Kidney glomerular epithelial cell (primary cell): ENCODE measurements around the gene IDH3A.

Experiments
- DNase-seq: peaks from one replicate; lab custom pipeline; 2025; lab: John Stamatoyannopoulos, UW

Gene IDH3A

DNA sequence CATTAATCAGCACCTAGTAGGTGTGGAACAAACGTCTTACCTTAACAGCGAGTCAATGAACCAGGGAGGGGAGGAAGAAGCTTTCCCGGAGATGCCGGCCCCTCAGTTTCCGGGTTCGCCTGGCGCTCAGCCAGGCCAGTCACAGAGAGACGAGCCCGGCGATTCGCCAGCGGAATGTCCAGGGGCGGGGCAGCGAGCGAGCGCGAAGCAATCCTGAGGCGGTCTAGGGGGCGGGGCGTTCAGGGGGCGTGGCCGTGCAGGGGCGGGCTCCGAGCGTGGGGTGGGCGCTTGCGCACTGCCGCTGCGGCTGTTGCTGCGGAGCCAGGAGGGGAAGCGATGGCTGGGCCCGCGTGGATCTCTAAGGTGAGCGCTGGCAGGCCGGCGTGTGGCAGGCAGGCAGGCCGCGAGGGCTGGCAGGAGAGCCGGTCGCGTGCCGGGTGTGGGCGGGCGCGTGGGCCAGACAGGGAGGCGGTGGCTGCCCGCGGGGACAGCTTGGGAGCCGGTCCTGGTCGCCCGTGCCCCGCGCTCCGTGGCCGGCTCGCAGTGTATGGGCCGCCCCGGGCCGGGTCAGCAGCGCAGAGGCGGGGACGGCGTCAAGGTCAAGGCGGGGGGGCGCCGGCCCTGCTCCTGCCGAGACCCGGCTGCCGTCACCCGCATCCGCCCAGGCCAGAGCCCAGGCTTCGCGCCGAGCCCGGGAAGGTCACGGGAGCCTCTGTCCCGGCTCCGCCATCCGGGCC is at the start of gene IDH3A:
Gene IDH3A (plus strand): TSS at position 295 of the 737 bp plus-strand sequence. CDS start 42 bp downstream, at position 337.
- DNase-seq: peak; percentile 96

- DNase-seq: no peak
Observed at GRCh38 chr15:78100886-78101285, 48.3 kb upstream of the IDH3A start.

- DNase-seq: no peak
Observed at GRCh38 chr15:78101423-78102105, 47.6 kb upstream of the IDH3A start.

DNA sequence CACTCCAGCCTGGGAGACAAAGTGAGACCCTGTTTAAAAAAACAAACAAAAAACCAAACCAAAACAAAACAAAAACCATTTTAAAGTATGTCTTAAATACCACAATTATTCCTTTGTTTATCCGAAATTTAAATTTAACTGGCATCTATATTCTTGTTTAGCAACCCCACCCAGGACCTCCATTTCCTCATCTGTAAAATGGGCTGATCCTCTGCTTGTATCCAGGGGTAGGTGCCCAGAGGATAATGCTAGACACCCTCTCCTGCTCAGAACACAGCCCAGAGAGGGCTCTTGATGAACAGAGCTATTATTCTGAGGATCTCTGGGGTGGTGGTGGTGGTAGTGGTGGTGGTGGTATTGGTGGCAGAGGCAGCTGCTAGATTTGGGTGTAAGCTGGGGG is 47.0 kb upstream of the IDH3A start:
- no peak for DNase-seq

- DNase-seq: no peak
Observed at GRCh38 chr15:78102741-78103140, 46.4 kb upstream of the IDH3A start.

GRCh38 chr15:78103406-78104118 is 45.6 kb upstream of the IDH3A start:
- DNase-seq: no peak

DNA sequence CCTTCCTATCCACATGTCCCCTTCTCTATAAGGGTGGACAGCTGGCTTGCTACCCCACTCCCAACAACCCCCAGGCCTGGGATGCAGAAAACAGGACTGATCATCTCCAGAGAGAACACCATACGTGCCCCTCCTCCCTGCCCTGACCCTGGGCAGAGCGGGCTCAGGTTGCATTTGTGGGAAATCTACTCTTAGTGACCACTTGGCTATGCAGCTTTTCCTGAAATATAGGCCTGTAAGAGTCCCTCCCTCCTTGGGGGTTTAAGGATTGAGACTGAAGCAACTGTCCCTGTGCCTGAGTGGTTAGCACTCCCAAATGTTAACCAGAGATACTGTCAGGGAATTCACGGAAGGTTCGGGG is 45.1 kb upstream of the IDH3A start:
- no peak for DNase-seq

DNA sequence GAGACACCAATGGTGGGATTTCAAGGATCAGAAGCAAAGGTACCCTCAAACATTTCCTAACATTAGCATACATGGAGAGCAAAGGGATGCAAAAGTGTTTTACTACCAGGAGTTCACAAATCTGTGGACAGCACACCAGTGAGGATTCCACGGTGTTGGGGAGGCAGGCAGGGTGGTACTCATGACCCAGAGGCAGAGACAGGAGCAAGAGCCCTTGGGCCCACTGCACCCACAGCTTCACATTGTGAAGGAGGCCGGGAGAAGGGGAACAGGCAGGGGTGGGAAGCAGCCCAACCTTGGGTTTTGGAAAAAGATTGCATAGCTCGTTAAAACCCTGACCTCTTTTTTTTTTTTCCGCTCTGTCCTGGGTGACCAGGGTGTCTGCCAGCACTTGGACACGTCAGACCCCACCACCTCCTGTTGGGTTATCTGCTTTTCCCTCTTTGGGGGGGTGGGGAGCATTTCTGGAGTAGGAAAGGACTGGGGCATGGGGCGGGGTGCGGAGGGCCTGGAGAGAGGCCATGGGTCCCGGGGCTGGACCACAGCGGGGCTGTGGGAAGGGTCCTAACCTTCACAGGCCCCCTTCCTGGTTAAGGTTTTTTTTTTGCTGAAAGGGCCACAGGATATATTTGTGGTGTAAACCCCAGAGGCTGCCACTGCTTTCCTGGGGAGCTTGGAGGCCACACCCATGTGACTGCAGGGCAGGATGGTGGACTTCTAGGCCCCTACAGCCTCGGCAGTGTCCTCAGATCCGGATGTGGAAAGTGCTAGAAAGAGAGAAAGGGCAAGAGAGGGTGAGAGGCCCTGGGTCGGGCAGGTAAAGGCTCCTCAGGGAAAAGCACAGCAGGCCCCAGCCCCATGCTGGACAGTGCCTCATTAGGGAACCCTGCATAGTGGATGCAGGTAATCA is 44.3 kb upstream of the IDH3A start:
- no peak for DNase-seq

GRCh38 chr15:78105476-78106241 is 43.5 kb upstream of the IDH3A start:
- no peak for DNase-seq

GRCh38 chr15:78107471-78107870 is 41.7 kb upstream of the IDH3A start:
- DNase-seq: no peak

DNA sequence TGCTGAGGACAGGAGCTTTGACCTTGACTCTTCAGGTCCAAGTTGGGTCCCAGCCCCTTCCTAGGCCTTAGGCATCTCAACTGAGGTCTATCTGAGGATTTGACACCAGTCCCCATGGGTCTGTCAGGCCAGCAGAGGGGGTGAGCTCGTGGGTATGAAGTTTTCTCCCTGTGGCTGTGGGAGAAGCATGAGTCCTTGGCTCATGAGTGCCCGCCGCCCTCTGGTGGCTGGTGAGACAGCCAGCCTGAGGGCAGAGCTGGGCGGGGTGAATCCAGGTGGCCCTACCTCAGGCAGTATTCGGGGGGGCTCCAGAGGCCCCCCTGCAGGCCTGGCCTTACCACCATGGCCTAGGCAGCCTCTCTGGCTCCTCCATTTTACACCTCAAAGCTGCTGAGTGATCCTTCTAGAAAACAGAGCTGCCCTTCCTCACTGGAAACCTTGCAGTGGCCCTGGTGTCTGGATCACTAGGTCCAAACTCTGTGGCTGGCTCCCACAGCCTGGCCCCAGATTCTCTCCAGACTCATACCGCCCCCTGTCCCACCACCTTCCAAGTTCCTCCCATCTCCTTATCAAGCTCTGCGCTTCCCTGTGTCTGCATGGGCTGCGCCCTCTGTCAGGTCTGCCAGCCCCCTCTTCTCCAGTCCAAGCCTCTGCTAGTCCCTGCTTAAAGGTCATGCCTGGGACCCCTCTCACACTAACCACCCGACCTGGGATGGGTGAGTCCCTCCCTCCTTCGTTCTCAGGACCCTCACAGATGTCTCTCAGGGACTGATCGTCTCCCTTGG is 40.7 kb upstream of the IDH3A start:
- peak; percentile 76 for DNase-seq

- no peak for DNase-seq
Observed at GRCh38 chr15:78109156-78109555, 40.0 kb upstream of the IDH3A start.

DNA sequence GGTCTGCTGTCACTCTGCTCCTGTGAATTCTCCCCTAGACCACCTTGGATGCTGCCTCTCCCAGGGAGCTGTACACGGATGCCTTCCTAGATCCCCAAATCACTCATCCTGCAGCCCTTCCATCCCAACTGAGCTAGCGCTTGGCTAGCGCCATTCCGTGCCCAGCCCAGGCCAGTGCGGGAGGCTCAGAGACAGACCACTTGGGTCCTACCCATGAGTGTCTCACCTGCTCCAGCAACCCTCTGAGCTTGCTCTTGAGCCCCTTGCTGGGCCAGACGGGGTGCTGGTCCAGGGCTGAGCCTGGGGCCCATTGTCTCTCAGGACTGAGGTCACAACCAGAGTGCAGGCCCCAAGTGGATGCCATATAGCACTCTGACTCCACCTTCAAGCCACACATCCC is 39.1 kb upstream of the IDH3A start:
- DNase-seq: no peak

GRCh38 chr15:78110916-78111475 is 38.2 kb upstream of the IDH3A start:
- DNase-seq: no peak

DNA sequence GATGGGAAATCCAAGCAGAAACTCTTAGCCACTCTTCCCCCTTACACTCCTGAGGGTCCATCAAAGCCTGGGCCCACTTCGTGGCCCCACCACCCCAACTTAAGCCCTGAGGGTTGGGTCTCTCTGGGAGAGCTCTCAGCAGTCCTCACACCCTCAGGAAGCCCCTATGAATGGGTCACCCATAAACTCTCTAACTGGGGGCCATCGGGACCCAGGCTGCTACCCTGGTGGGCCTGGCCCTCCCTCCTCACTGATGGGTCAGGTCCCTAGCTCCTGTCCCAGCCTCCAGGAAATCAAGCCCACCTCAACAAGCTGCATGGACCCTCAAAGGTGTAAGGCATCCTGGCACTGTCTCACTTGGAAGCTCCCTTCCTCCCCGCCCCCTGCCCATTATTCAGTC is 37.4 kb upstream of the IDH3A start:
- no peak for DNase-seq

DNA sequence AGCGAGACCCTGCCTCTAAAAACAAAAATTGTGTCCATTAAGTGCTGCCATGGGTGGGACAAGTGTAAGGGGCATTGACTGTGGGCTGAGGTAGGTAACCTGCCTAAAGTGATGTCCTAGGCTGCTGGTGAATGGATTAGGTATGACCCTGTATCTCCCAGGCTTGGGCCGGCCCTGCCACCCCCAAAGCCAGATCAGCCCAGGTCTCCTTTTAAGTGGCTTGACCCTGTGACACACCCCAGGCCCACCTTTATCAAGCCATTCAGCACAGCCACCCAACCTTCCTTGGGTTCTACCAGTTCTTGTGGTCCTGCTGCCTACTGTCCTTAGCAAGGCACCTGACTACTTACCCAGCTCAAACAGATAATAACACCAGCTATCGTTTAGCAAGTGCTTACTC is 36.6 kb upstream of the IDH3A start:
- DNase-seq: no peak

DNA sequence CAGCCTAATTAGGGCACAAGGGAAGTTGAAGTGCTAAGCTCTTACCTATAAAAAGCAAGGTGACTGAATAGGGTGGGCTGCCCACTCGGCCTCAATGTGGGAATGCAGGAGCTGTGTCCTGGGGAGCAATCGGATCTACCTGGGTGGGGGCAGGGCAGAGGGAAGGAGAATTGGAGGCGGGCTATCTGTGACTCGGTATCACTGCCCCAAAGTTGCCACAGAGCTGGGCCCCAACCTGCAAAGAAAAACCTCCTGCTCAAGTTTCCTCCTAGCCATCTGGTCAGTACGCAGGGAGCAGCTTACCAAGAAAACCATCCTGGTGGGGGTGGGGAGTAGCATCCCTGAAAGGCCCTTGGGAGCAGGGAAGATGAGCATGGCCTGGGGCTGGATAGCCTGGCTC is 28.6 kb upstream of the IDH3A start:
- DNase-seq: no peak

GRCh38 chr15:78125267-78125666 is 23.9 kb upstream of the IDH3A start:
- no peak for DNase-seq

- DNase-seq: no peak
Observed at GRCh38 chr15:78127882-78128281, 21.3 kb upstream of the IDH3A start.

- no peak for DNase-seq
Observed at GRCh38 chr15:78129077-78129750, 19.9 kb upstream of the IDH3A start.
